GM12878 (cell line): ENCODE results near the gene PLOD2. TPM values are rescaled to one million over a fixed set of nuclear protein-coding genes. Genes with fewer than 3 reads are reported as not detected.

Source experiments
- ATAC-seq: fragments of 200-7000 bp; cut with Tn5 transposase; 3 replicates; pipeline ENCODE4 v1.9.1; 2020; ENCODE audit warnings: mild to moderate bottlenecking, moderate library complexity
- BruUV-seq: library from RNA; stranded (reverse); fragments of 400-500 nt; replicated peaks from 2 replicates; lab custom pipeline; 2021; lab: Mats Ljungman, UMichigan
- CTCF ChIA-PET: fragments of 300-600 bp; sonication (Branson Sonifier 250); formaldehyde crosslinking; extraction: SDS; loops from one replicate; lab custom pipeline; 2021; ENCODE audit warnings: inconsistent platforms; lab: Yijun Ruan, JAX
- POLR2A ChIA-PET: fragments of 350-600 bp; formaldehyde crosslinking; extraction: SDS; loops from one replicate; lab custom pipeline; 2021; ENCODE audit warnings: inconsistent platforms; lab: Charles Lee
- RAD21 ChIA-PET: fragments of 300-600 bp; sonication (Branson Sonifier 250); formaldehyde crosslinking; loops from one replicate; lab custom pipeline; 2023; ENCODE audit warnings: antibody characterized with exemption; ENCODE audit not compliant: unreplicated experiment; lab: Charles Lee
- SMC1A ChIA-PET: fragments of 300-600 bp; sonication (Branson Sonifier 250); formaldehyde crosslinking; loops from one replicate; lab custom pipeline; 2023; ENCODE audit not compliant: unreplicated experiment, uncharacterized antibody; lab: Charles Lee
- DNase-seq: peaks from one replicate; pipeline ENCODE4 v3.0.0-alpha.2; 2011; ENCODE audit warnings: low read depth, low spot score
- FAIRE-seq: peaks from 3 replicates; lab custom pipeline; 2011; peaks lifted over from hg19 to GRCh38; lab: Jason Lieb, UNC
- H2AFZ ChIP-seq: 2 replicates; pipeline ENCODE4 v1.6.0; 2011; ENCODE audit warnings: low read depth, low read length, control low read depth; ENCODE audit not compliant: control insufficient read depth
- H3K27ac ChIP-seq: 2 replicates; pipeline ENCODE4 v1.5.1; 2011; ENCODE audit warnings: control low read depth; ENCODE audit not compliant: control insufficient read depth, insufficient read depth
- H3K27me3 ChIP-seq, 2 experiments: replicated peaks in 1 of 2; 2 replicates each; pipeline versions ENCODE4 v1.6.0 to v1.6.1; 2011; ENCODE audit warnings: low read length in 1 of 2; ENCODE audit not compliant: control insufficient read depth in 2 of 2, insufficient read depth in 2 of 2
- H3K36me3 ChIP-seq, 2 experiments: 2 replicates each; pipeline ENCODE4 v1.5.1; 2011; ENCODE audit warnings: low read length in 1 of 2; ENCODE audit not compliant: control insufficient read depth in 2 of 2, insufficient read depth in 2 of 2
- H3K4me1 ChIP-seq: 2 replicates; pipeline ENCODE4 v1.6.1; 2011; ENCODE audit warnings: mild to moderate bottlenecking, low read length, moderate library complexity, mixed read lengths; ENCODE audit not compliant: control insufficient read depth, insufficient read depth
- H3K4me2 ChIP-seq: 2 replicates; pipeline ENCODE4 v1.6.0; 2011; ENCODE audit warnings: control low read depth; ENCODE audit not compliant: control insufficient read depth, insufficient read depth
- H3K4me3 ChIP-seq: fragments of 200-600 bp; sonication (generic); 2 replicates; pipeline ENCODE4 v1.5.1; 2016
- H3K79me2 ChIP-seq: 2 replicates; pipeline ENCODE4 v1.6.0; 2011; ENCODE audit warnings: low read length; ENCODE audit not compliant: control insufficient read depth, insufficient read depth
- H3K9ac ChIP-seq: 2 replicates; pipeline ENCODE4 v1.8.0; 2011; ENCODE audit warnings: low read length, control low read depth, mixed read lengths; ENCODE audit not compliant: control insufficient read depth, insufficient read depth
- H3K9me3 ChIP-seq: replicated peaks from 3 replicates; pipeline ENCODE4 v1.5.1; 2011; ENCODE audit warnings: mild to moderate bottlenecking, low read length; ENCODE audit not compliant: control insufficient read depth, insufficient read depth
- H4K20me1 ChIP-seq: 2 replicates; pipeline ENCODE4 v1.6.0; 2011; ENCODE audit not compliant: control insufficient read depth, insufficient read depth
- EGR1 ChIP-seq, 2 experiments: IDR thresholded peaks; 1 replicate in 1 of 2; 2 replicates in 1 of 2; pipeline ENCODE4 v1.6.1; 2011 to 2012; ENCODE audit warnings: low read depth in 2 of 2, low read length in 2 of 2, borderline replicate concordance in 1 of 2, mild to moderate bottlenecking in 1 of 2, moderate library complexity in 1 of 2
- FOXK2 ChIP-seq: fragments of 450-650 bp; IDR thresholded peaks from 2 replicates; pipeline ENCODE4 v1.6.1; 2017; ENCODE audit warnings: mild to moderate bottlenecking, moderate library complexity
- NBN ChIP-seq: fragments of 450-650 bp; IDR thresholded peaks from 2 replicates; pipeline ENCODE4 v1.6.1; 2016
- NRF1 ChIP-seq: conservative IDR thresholded peaks from 2 replicates; pipeline ENCODE4 v1.6.1; 2011; ENCODE audit warnings: mild to moderate bottlenecking, low read depth, low read length, improper control_type of control experiment
- RFX5 ChIP-seq: IDR thresholded peaks from 2 replicates; pipeline ENCODE4 v1.6.1; 2011; ENCODE audit warnings: low read depth, low read length, improper control_type of control experiment
- SIN3A ChIP-seq: IDR thresholded peaks from 2 replicates; pipeline ENCODE4 v1.6.1; 2012; ENCODE audit warnings: low read depth, low read length, improper control_type of control experiment
- TCF12 ChIP-seq: IDR thresholded peaks from 2 replicates; pipeline ENCODE4 v1.6.1; 2011; ENCODE audit warnings: low read depth, mild to moderate bottlenecking, low read length
- ZNF24 ChIP-seq: fragments of 450-650 bp; IDR thresholded peaks from 2 replicates; pipeline ENCODE4 v1.6.1; 2017; ENCODE audit warnings: antibody characterized with exemption, mild to moderate bottlenecking
- WGBS: methylation state at CpG from one replicate; pipeline ENCODE4 v1.1.6; 2016; ENCODE audit warnings: low lambda C conversion rate; ENCODE audit not compliant: insufficient replicate concordance, insufficient coverage; ENCODE audit errors: missing lambda C conversion rate; 5-methylcytosine and 5-hydroxymethylcytosine counted together
- in situ Hi-C: fragments of 300-500 bp; cut with MboI; formaldehyde crosslinking; loops from 9 replicates; pipeline ENCODE4 v1.14.3; 2018; ENCODE audit warnings: mixed read lengths
- intact Hi-C: fragments of 100-400 bp; cut with micrococcal nuclease; formaldehyde crosslinking; loops from one replicate; pipeline ENCODE4 v1.14.2; 2022; ENCODE audit not compliant: unreplicated experiment
- polyA plus RNA-seq, 11 experiments: library from polyadenylated mRNA; depleted of rRNA in 4 of 11; unstranded in 6 of 11; stranded (reverse) in 5 of 11; fragments of >200 nt; fragmentation: Nextera tagmentation in 4 of 11; fragmentation: Illumina TruSeq in 1 of 11; extraction: Ambion mirVana in 4 of 11; extraction: Trizol in 1 of 11; gene quantifications; 1 replicate in 1 of 11; 2 replicates in 10 of 11; pipeline versions ENCODE4 v1.2.1 to v1.2.3, GENCODE V29; 2011 to 2016; ENCODE audit warnings: inconsistent platforms in 2 of 11, missing spikeins in 2 of 11, low read depth in 1 of 11
- total RNA-seq, 4 experiments: library from RNA; depleted of rRNA in 3 of 4; stranded (reverse); fragments of >200 nt in 3 of 4; fragmentation: Illumina TruSeq in 1 of 4; extraction: Trizol in 1 of 4; gene quantifications; 2 replicates each; pipeline versions ENCODE4 v1.2.1 to v1.2.3, GENCODE V29; 2013 to 2021
- TF ChIP-seq, protein P1 (sequence below): fragments of 450-650 bp; conservative IDR thresholded peaks from 2 replicates; pipeline ENCODE4 v1.6.1; 2017; ENCODE audit warnings: mild to moderate bottlenecking, moderate library complexity
- TF ChIP-seq, protein P2 (sequence below): IDR thresholded peaks from 2 replicates; pipeline ENCODE4 v1.6.1; 2011; ENCODE audit warnings: mild to moderate bottlenecking, low read depth, low read length, moderate library complexity; ENCODE audit not compliant: insufficient replicate concordance
- TF ChIP-seq, protein P3 (sequence below): IDR thresholded peaks from 2 replicates; pipeline ENCODE4 v1.6.1; 2012; ENCODE audit warnings: improper control_type of control experiment, low read depth, low read length; ENCODE audit not compliant: insufficient replicate concordance

Gene PLOD2
- total and polyA plus RNA-seq, 10 of the 15 experiments (the other 5 are each of a cell fraction or from before 2014, with no cell fraction given), result 0.03 to 0.56 (median 0.33) TPM; not detected in 4

DNA sequence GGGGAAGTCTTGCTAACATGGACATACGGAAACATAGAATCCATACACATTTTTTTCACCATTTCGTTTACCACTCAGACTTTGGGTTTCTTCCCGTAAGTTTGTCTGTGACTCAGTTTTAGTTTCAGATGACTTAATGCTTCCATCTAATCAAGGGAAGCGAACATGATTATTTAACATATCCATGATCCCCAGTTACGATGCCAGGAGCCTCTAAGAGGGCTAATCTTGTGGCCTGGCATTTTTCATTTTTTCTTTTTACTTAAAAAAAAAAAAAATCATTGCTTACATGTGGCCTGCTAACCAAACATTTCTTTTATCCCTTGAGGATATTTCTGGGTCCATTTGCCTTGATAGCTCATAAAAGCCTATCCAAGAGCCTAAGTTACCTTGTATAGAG lies 20.2 kb upstream of the PLOD2 start (continued):
- TF ChIP-seq RFX5 (no peak), TCF12 (no peak), FOXK2 (no peak), EGR1 (IDR thresholded peaks at IDR 0.05; ENCODE audit: borderline replicate concordance in 1 of 2, low read depth in 2 of 2, low read length in 2 of 2) (no peak), SIN3A (no peak)
- TF ChIP-seq, protein P1, sequence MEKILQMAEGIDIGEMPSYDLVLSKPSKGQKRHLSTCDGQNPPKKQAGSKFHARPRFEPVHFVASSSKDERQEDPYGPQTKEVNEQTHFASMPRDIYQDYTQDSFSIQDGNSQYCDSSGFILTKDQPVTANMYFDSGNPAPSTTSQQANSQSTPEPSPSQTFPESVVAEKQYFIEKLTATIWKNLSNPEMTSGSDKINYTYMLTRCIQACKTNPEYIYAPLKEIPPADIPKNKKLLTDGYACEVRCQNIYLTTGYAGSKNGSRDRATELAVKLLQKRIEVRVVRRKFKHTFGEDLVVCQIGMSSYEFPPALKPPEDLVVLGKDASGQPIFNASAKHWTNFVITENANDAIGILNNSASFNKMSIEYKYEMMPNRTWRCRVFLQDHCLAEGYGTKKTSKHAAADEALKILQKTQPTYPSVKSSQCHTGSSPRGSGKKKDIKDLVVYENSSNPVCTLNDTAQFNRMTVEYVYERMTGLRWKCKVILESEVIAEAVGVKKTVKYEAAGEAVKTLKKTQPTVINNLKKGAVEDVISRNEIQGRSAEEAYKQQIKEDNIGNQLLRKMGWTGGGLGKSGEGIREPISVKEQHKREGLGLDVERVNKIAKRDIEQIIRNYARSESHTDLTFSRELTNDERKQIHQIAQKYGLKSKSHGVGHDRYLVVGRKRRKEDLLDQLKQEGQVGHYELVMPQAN, result no peak
- TF ChIP-seq, protein P2, sequence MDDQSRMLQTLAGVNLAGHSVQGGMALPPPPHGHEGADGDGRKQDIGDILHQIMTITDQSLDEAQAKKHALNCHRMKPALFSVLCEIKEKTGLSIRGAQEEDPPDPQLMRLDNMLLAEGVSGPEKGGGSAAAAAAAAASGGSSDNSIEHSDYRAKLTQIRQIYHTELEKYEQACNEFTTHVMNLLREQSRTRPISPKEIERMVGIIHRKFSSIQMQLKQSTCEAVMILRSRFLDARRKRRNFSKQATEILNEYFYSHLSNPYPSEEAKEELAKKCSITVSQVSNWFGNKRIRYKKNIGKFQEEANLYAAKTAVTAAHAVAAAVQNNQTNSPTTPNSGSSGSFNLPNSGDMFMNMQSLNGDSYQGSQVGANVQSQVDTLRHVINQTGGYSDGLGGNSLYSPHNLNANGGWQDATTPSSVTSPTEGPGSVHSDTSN, result no peak

DNA sequence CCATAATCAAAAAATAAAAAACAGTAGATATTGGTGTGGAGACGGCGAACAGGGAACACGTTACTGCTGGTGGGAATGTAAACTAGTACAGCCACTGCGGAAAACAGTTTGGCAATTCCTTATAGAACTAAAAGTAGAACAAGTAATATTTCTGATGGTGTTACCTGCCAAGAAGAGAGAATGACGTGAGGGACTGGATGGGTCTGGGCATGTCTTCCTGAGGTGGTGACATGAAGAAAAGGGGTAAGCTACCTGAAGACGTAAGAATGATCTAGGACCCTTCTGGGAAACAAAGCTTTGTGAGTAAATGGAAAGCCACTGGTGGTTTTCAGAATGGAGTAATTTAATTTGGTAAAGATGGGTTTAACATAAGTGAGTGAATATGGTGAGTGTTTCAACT lies 19.4 kb upstream of the PLOD2 start:
- Histone ChIP-seq H2AFZ (no peak overlapping the region), H4K20me1 (no peaks in the 10 kb centered on the region), H3K27ac (no peak overlapping the region), H3K4me3 (no peak overlapping the region), H3K9ac (no peak overlapping the region), H3K36me3 (no peaks in the 10 kb centered on the region), H3K9me3 (no peaks in the 10 kb centered on the region), H3K4me2 (no peak overlapping the region), H3K27me3 (no peaks in the 10 kb centered on the region), H3K79me2 (no peaks in the 10 kb centered on the region), H3K4me1 (no peaks in the 10 kb centered on the region)
- ChIA-PET CTCF (no interaction called here), SMC1A (no interaction called here), POLR2A (no interaction called here), RAD21 (no interaction called here)
- no peak for ATAC-seq
- no peak for DNase-seq
- in situ Hi-C loops, result loop anchor here (25.0 kb wide), 1 partner anchor 393 kb away; no protein-coding TSS in a partner anchor
- no peak for FAIRE-seq
- WGBS, result 49% methylated on average over 6 of the region's 6 CpGs
- intact Hi-C loops, result no loop called here
- no TSS peak for BruUV-seq
- TF ChIP-seq ZNF24, result no peak
- TF ChIP-seq SIN3A, result no peak
- no peak for TF ChIP-seq FOXK2
- TF ChIP-seq NBN, result no peak
- TF ChIP-seq, protein P3, sequence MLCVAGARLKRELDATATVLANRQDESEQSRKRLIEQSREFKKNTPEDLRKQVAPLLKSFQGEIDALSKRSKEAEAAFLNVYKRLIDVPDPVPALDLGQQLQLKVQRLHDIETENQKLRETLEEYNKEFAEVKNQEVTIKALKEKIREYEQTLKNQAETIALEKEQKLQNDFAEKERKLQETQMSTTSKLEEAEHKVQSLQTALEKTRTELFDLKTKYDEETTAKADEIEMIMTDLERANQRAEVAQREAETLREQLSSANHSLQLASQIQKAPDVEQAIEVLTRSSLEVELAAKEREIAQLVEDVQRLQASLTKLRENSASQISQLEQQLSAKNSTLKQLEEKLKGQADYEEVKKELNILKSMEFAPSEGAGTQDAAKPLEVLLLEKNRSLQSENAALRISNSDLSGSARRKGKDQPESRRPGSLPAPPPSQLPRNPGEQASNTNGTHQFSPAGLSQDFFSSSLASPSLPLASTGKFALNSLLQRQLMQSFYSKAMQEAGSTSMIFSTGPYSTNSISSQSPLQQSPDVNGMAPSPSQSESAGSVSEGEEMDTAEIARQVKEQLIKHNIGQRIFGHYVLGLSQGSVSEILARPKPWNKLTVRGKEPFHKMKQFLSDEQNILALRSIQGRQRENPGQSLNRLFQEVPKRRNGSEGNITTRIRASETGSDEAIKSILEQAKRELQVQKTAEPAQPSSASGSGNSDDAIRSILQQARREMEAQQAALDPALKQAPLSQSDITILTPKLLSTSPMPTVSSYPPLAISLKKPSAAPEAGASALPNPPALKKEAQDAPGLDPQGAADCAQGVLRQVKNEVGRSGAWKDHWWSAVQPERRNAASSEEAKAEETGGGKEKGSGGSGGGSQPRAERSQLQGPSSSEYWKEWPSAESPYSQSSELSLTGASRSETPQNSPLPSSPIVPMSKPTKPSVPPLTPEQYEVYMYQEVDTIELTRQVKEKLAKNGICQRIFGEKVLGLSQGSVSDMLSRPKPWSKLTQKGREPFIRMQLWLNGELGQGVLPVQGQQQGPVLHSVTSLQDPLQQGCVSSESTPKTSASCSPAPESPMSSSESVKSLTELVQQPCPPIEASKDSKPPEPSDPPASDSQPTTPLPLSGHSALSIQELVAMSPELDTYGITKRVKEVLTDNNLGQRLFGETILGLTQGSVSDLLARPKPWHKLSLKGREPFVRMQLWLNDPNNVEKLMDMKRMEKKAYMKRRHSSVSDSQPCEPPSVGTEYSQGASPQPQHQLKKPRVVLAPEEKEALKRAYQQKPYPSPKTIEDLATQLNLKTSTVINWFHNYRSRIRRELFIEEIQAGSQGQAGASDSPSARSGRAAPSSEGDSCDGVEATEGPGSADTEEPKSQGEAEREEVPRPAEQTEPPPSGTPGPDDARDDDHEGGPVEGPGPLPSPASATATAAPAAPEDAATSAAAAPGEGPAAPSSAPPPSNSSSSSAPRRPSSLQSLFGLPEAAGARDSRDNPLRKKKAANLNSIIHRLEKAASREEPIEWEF, result no peak
- TF ChIP-seq NRF1, result no peak
